Uterus (tissue), 4 donors: ENCODE measurements around the gene SMAD2. TPM values are rescaled to one million over a fixed set of nuclear protein-coding genes. Genes with fewer than 3 reads are reported as not detected.

Source experiments
- DNase-seq, 2 donors: peaks; one replicate each; pipeline ENCODE4 v3.0.0-alpha.2; 2019 to 2020
- H3K27ac ChIP-seq, 2 donors: fragments of 200-600 bp; sonication (generic); 1 replicate in 1 of 2; 2 replicates in 1 of 2; pipeline ENCODE4 v1.5.1; 2016 to 2018
- H3K27me3 ChIP-seq, 2 donors: fragments of 200-600 bp; sonication (generic); one replicate each; pipeline ENCODE4 v1.5.1; 2018 to 2019; ENCODE audit warnings: control low read depth in 1 of 2
- H3K36me3 ChIP-seq, 2 donors: fragments of 200-600 bp; sonication (generic); one replicate each; pipeline ENCODE4 v1.5.1; 2019; ENCODE audit warnings: control low read depth in 1 of 2
- H3K4me1 ChIP-seq, 2 donors: fragments of 200-600 bp; sonication (generic); one replicate each; pipeline ENCODE4 v1.5.1; 2018 to 2019; ENCODE audit warnings: control low read depth in 1 of 2
- H3K4me3 ChIP-seq, 2 donors: fragments of 200-600 bp; sonication (generic); 1 replicate in 1 of 2; 2 replicates in 1 of 2; pipeline ENCODE4 v1.5.1; 2018 to 2019; ENCODE audit warnings: mild to moderate bottlenecking in 1 of 2
- H3K9me3 ChIP-seq, 2 donors: fragments of 200-600 bp; sonication (generic); one replicate each; pipeline ENCODE4 v1.5.1; 2019; ENCODE audit warnings: control low read depth in 1 of 2
- CTCF ChIP-seq, 4 experiments: fragments of 200-600 bp in 2 of 4; fragments of 450-650 bp in 2 of 4; sonication (generic) in 2 of 4; IDR thresholded peaks; one replicate each; pipeline ENCODE4 v1.5.1; 2016 to 2019; ENCODE audit warnings: antibody characterized with exemption in 4 of 4, mild to moderate bottlenecking in 2 of 4, moderate library complexity in 1 of 4
- POLR2A ChIP-seq, 2 donors: fragments of 450-650 bp; IDR thresholded peaks; one replicate each; pipeline ENCODE4 v1.6.1; 2016; ENCODE audit warnings: antibody characterized with exemption in 2 of 2, mild to moderate bottlenecking in 1 of 2, moderate library complexity in 1 of 2
- intact Hi-C: fragments of 100-400 bp; cut with DNase I; formaldehyde crosslinking; loops from one replicate; pipeline ENCODE4 v1.15.1; 2023; ENCODE audit warnings: low total_unique reads
- total RNA-seq, 4 donors: library from RNA; depleted of rRNA in 3 of 4; stranded (reverse); fragments of >200 nt in 3 of 4; gene quantifications; one replicate each; pipeline versions ENCODE4 v1.1.0 to v1.2.4, GENCODE V29; 2014 to 2023
- donor health status: DM: yes; HTN: yes; CAD: no.

The SMAD2 gene
- total RNA-seq, 4 donors from 2014 or later, result 107 to 237 (median 142) TPM

- Histone ChIP-seq H3K36me3 (no peaks in the 10 kb centered on the region), H3K9me3 (no peaks in the 10 kb centered on the region), H3K27me3 (no peaks in the 10 kb centered on the region), H3K4me1 (no peaks in the 10 kb centered on the region), H3K4me3 (no peak overlapping the region), H3K27ac (no peak overlapping the region)
- no peak for TF ChIP-seq POLR2A (IDR thresholded peaks at IDR 0.05)
- TF ChIP-seq CTCF (IDR thresholded peaks at IDR 0.05), result no peak
- intact Hi-C loops, result no loop called here
- no peak for DNase-seq
Measured at GRCh38 chr18:47906408-47906807, 24.1 kb downstream of the SMAD2 start.

- Histone ChIP-seq H3K27me3 (no peaks in the 10 kb centered on the region), H3K4me3 (no peak overlapping the region), H3K36me3 (no peaks in the 10 kb centered on the region), H3K4me1 (no peaks in the 10 kb centered on the region), H3K27ac (no peak overlapping the region), H3K9me3 (no peaks in the 10 kb centered on the region)
- intact Hi-C loops, result no loop called here
- no peak for DNase-seq
- TF ChIP-seq CTCF (IDR thresholded peaks at IDR 0.05) (no peak), POLR2A (IDR thresholded peaks at IDR 0.05) (no peak)
Measured at GRCh38 chr18:47903809-47904208, 26.6 kb downstream of the SMAD2 start.

- H3K27ac ChIP-seq, result no peak overlapping the region
- H3K36me3 ChIP-seq, result no peaks in the 10 kb centered on the region
- no peak for TF ChIP-seq POLR2A (IDR thresholded peaks at IDR 0.05)
- no peak for DNase-seq
- intact Hi-C loops, result no loop called here
- H3K27me3 ChIP-seq, result no peaks in the 10 kb centered on the region
- no peak overlapping the region for H3K4me3 ChIP-seq
- no peaks in the 10 kb centered on the region for H3K9me3 ChIP-seq
- H3K4me1 ChIP-seq, result no peaks in the 10 kb centered on the region
Measured at GRCh38 chr18:47901624-47902362, 28.7 kb downstream of the SMAD2 start.

- Histone ChIP-seq H3K36me3 (no peaks in the 10 kb centered on the region), H3K4me3 (no peak overlapping the region), H3K27me3 (no peaks in the 10 kb centered on the region), H3K9me3 (no peaks in the 10 kb centered on the region), H3K27ac (no peak overlapping the region), H3K4me1 (no peaks in the 10 kb centered on the region)
- intact Hi-C loops, result no loop called here
- no peak for DNase-seq
- TF ChIP-seq CTCF (IDR thresholded peaks at IDR 0.05), result no peak
- no peak for TF ChIP-seq POLR2A (IDR thresholded peaks at IDR 0.05)
Measured at GRCh38 chr18:47899107-47899840, 31.2 kb downstream of the SMAD2 start.

GRCh38 chr18:47898696-47899095 is 31.8 kb downstream of the SMAD2 start:
- H3K9me3 ChIP-seq, result no peaks in the 10 kb centered on the region
- no peak overlapping the region for H3K27ac ChIP-seq
- no peak overlapping the region for H3K4me3 ChIP-seq
- no peaks in the 10 kb centered on the region for H3K36me3 ChIP-seq
- DNase-seq, result no peak
- H3K4me1 ChIP-seq, result no peaks in the 10 kb centered on the region
- TF ChIP-seq POLR2A (IDR thresholded peaks at IDR 0.05) (no peak), CTCF (IDR thresholded peaks at IDR 0.05) (no peak)
- no peaks in the 10 kb centered on the region for H3K27me3 ChIP-seq
- intact Hi-C loops, result no loop called here
